D721Med (cell line): Measurements from ENCODE around the gene POLA1.

Experiments used
- DNase-seq: peaks from one replicate; pipeline ENCODE4 v3.0.0; 2011; ENCODE audit warnings: low spot score; ENCODE audit not compliant: insufficient read length
- FAIRE-seq: peaks from 2 replicates; lab custom pipeline; 2011; peaks lifted over from hg19 to GRCh38; lab: Jason Lieb, UNC
- CTCF ChIP-seq: IDR thresholded peaks from 2 replicates; pipeline ENCODE4 v1.5.1; 2012; ENCODE audit warnings: mild to moderate bottlenecking, control low read depth; ENCODE audit not compliant: insufficient read depth; ENCODE audit errors: missing control alignments

Gene POLA1

GRCh38 chrX:24999511-24999910 is 305.8 kb downstream of the POLA1 start:
- FAIRE-seq (peak; percentile 71), DNase-seq (no peak)
- TF ChIP-seq CTCF = no peak

- TF ChIP-seq CTCF = no peak
- FAIRE-seq = no peak
- no peak for DNase-seq
Measured at GRCh38 chrX:25001808-25002660, 308.3 kb downstream of the POLA1 start.

- FAIRE-seq (no peak), DNase-seq (no peak)
- no peak for TF ChIP-seq CTCF
Measured at GRCh38 chrX:25002661-25003020, 308.9 kb downstream of the POLA1 start.

GRCh38 chrX:25003066-25003849 is 309.5 kb downstream of the POLA1 start:
- FAIRE-seq (no peak), DNase-seq (no peak)
- TF ChIP-seq CTCF = no peak

- FAIRE-seq = no peak
- TF ChIP-seq CTCF = no peak
Measured at GRCh38 chrX:25004040-25004439, 310.3 kb downstream of the POLA1 start.

GRCh38 chrX:25004485-25005032 is 310.8 kb downstream of the POLA1 start:
- FAIRE-seq = no peak
- TF ChIP-seq CTCF = no peak
- DNase-seq = no peak

More at GRCh38 chrX:25004040-25004439, 310.3 kb downstream of the POLA1 start:
- no peak for DNase-seq
